Panc1 (cell line): Measurements from ENCODE around the gene NFX1. TPM values are rescaled to one million over a fixed set of nuclear protein-coding genes. Genes with fewer than 3 reads are reported as not detected.

ENCODE experiments used
- ATAC-seq: fragments of 200-7000 bp; cut with Tn5 transposase; 2 replicates; pipeline ENCODE4 v1.9.1; 2020; ENCODE audit warnings: mild to moderate bottlenecking, moderate library complexity
- BruUV-seq: library from RNA; stranded (reverse); fragments of 400-500 nt; replicated peaks from 2 replicates; lab custom pipeline; 2021; lab: Mats Ljungman, UMichigan
- CTCF ChIA-PET: fragments of 300-600 bp; sonication (Branson Sonifier 250); formaldehyde crosslinking; loops from one replicate; lab custom pipeline; 2022; ENCODE audit warnings: antibody characterized with exemption; lab: Charles Lee
- POLR2A ChIA-PET: fragments of 300-600 bp; sonication (Branson Sonifier 250); formaldehyde crosslinking; loops from one replicate; lab custom pipeline; 2022; ENCODE audit warnings: antibody characterized with exemption; lab: Charles Lee
- DNase-seq: peaks from one replicate; pipeline ENCODE4 v3.0.0-alpha.2; 2010; ENCODE audit warnings: low read depth, low spot score
- H3K27ac ChIP-seq: 2 replicates; pipeline ENCODE4 v1.5.1; 2011; ENCODE audit warnings: mild to moderate bottlenecking, low read length, inconsistent platforms
- H3K27me3 ChIP-seq: fragments of 200-500 bp; sonication (Bioruptor generic); 2 replicates; pipeline ENCODE4 v1.6.0; 2014; ENCODE audit warnings: low read length, inconsistent platforms; ENCODE audit not compliant: control insufficient read depth, insufficient read depth
- H3K36me3 ChIP-seq: fragments of 200-500 bp; sonication (Bioruptor generic); 2 replicates; pipeline ENCODE4 v1.5.1; 2014; ENCODE audit warnings: inconsistent platforms, mild to moderate bottlenecking, low read length, moderate library complexity; ENCODE audit not compliant: control insufficient read depth, insufficient read depth
- H3K4me1 ChIP-seq: 2 replicates; pipeline ENCODE4 v1.5.1; 2011; ENCODE audit warnings: inconsistent platforms, mild to moderate bottlenecking, low read length, moderate library complexity; ENCODE audit not compliant: control insufficient read depth, insufficient read depth
- H3K4me3 ChIP-seq, 2 experiments: 2 replicates each; pipeline ENCODE4 v1.5.1; 2011 to 2012; ENCODE audit warnings: low read depth in 2 of 2, low read length in 2 of 2, mild to moderate bottlenecking in 2 of 2, inconsistent platforms in 1 of 2, moderate library complexity in 1 of 2
- H3K9me3 ChIP-seq: fragments of 200-500 bp; sonication (Bioruptor generic); 2 replicates; pipeline ENCODE4 v1.5.1; 2014; ENCODE audit warnings: low read depth, mild to moderate bottlenecking, inconsistent platforms, low read length, moderate library complexity; ENCODE audit not compliant: control insufficient read depth, insufficient read depth
- CTCF ChIP-seq: fragments of 450-650 bp; IDR thresholded peaks from 2 replicates; pipeline ENCODE4 v1.5.1; 2017; ENCODE audit warnings: mild to moderate bottlenecking
- POLR2AphosphoS5 ChIP-seq: IDR thresholded peaks from 2 replicates; pipeline ENCODE4 v1.6.1; 2012; ENCODE audit warnings: mild to moderate bottlenecking, low read depth, low read length, moderate library complexity
- REST ChIP-seq, 2 experiments: IDR thresholded peaks; 2 replicates each; pipeline ENCODE4 v1.6.1; 2011 to 2012; ENCODE audit warnings: low read depth in 2 of 2, control low read depth in 1 of 2, low read length in 1 of 2, mild to moderate bottlenecking in 1 of 2, moderate library complexity in 1 of 2; ENCODE audit not compliant: insufficient read depth in 1 of 2
- SIN3A ChIP-seq: IDR thresholded peaks from 2 replicates; pipeline ENCODE4 v1.6.1; 2012; ENCODE audit warnings: low read depth, mild to moderate bottlenecking, low read length, moderate library complexity, borderline replicate concordance; ENCODE audit not compliant: insufficient read depth
- TCF7L2 ChIP-seq: IDR thresholded peaks from 2 replicates; pipeline ENCODE4 v1.6.1; 2011; ENCODE audit warnings: mild to moderate bottlenecking, low read depth, low read length, inconsistent platforms
- in situ Hi-C: cut with HindIII; loops from 2 replicates; pipeline ENCODE4 v1.10.0; 2016; ENCODE audit warnings: low sequenced_read_pairs, low pct_unique_long_range_greater_than_20kb
- intact Hi-C: fragments of 100-400 bp; cut with micrococcal nuclease; formaldehyde crosslinking; loops from one replicate; pipeline ENCODE4 v1.10.0; 2022; ENCODE audit not compliant: unreplicated experiment
- total RNA-seq: library from RNA; stranded (reverse); gene quantifications from one replicate; pipeline ENCODE4 v1.2.1, GENCODE V29; 2021; ENCODE audit not compliant: unreplicated experiment

The NFX1 gene
- total RNA-seq, 1 experiment from 2014 or later: 38.1 TPM

DNA sequence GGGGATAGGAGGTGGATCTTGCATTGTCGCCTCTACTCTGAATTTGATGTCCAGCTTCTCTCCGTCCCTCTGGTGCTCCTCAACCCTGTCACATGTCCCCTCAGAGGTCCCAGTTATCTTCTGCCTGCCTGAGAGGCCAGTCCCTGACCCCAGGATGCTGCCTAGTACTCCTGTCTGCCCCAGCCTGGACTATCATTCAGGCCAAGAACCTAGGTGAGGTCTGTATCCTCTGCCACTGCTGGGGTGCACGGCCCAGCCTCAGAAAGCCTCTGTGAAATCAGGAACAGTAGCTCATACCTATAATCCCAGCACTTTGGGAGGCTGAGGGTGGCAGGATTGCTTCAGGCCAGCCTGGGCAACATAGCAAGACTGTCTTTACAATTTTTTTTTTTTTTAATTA is 41.7 kb upstream of the NFX1 start:
- DNase-seq (no peak), ATAC-seq (no peak)
- POLR2A ChIA-PET: interaction anchor here (0.5 kb wide), 1 partner anchor 17 kb away, joined by 3 read pairs; no protein-coding TSS in a partner anchor
- CTCF ChIA-PET: no interaction called here
- Histone ChIP-seq H3K4me1 (no peaks in the 10 kb centered on the region), H3K36me3 (peaks cover 5% of the 10 kb centered on the region; the same call in 1 of the 2 replicates), H3K27me3 (no peaks in the 10 kb centered on the region), H3K27ac (no peak overlapping the region), H3K4me3 (no peak overlapping the region), H3K9me3 (no peaks in the 10 kb centered on the region)
- TF ChIP-seq POLR2AphosphoS5 (no peak), SIN3A (no peak), TCF7L2 (no peak), REST (IDR thresholded peaks at IDR 0.05; ENCODE audit: insufficient read depth in 1 of 2, low read depth in 2 of 2, low read length in 1 of 2) (no peak), CTCF (no peak)
- BruUV-seq: no TSS peak
- intact Hi-C loops (no loop called here), in situ Hi-C loops (no loop called here)

DNA sequence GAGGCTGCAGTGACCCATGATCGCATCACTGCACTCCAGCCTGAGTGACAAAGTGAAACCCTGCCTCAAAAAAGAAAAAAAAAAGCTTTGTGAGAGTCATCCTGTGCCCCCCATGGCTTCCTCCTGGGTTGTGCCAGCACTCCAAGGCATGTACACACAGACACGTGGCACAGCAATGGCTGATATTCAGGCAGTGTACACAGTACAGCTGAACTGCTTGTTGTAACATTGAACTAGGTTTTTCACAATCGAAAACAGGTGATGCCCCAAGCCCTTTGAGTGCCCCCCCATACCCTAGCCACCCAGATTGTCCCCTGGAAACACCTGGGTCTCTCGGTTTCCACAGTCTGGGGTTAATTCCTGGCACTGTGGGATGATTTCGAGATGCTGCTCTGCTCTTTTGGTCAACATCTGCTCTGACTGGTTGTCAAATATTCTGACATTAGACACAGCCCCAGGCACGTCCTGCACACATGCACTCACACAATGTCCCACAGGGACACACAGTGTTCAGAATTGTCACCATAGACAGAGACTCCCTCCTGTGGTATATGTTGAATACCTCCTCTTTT is 41.1 kb upstream of the NFX1 start:
- H3K9me3 ChIP-seq: no peaks in the 10 kb centered on the region
- CTCF ChIA-PET: no interaction called here

More for the DNA sequence above, 41.1 kb upstream of the NFX1 start:
- TF ChIP-seq POLR2AphosphoS5: no peak
- TF ChIP-seq REST (IDR thresholded peaks at IDR 0.05; ENCODE audit: insufficient read depth in 1 of 2, low read depth in 2 of 2, low read length in 1 of 2): no peak
- no peak for TF ChIP-seq CTCF
- no peak overlapping the region for H3K4me3 ChIP-seq
- in situ Hi-C loops: no loop called here
- intact Hi-C loops: no loop called here
- H3K27ac ChIP-seq: no peak overlapping the region
- H3K4me1 ChIP-seq: no peaks in the 10 kb centered on the region
- no TSS peak for BruUV-seq
- peaks cover 5% of the 10 kb centered on the region; the same call in 1 of the 2 replicates for H3K36me3 ChIP-seq
- no peaks in the 10 kb centered on the region for H3K27me3 ChIP-seq
- ATAC-seq: no peak
- POLR2A ChIA-PET: no interaction called here
- no peak for DNase-seq
